WI38 (cell line): ENCODE measurements around the gene MAGI1.

ENCODE experiments used
- H3K4me3 ChIP-seq: 2 replicates; pipeline ENCODE4 v1.5.1; 2011; ENCODE audit warnings: low read depth, mild to moderate bottlenecking, control low read depth, low read length
- TF ChIP-seq, protein P1 (sequence below): IDR thresholded peaks from 2 replicates; pipeline ENCODE4 v1.5.1; 2012; ENCODE audit warnings: low read depth, mild to moderate bottlenecking, control low read depth, low read length

The MAGI1 gene

DNA sequence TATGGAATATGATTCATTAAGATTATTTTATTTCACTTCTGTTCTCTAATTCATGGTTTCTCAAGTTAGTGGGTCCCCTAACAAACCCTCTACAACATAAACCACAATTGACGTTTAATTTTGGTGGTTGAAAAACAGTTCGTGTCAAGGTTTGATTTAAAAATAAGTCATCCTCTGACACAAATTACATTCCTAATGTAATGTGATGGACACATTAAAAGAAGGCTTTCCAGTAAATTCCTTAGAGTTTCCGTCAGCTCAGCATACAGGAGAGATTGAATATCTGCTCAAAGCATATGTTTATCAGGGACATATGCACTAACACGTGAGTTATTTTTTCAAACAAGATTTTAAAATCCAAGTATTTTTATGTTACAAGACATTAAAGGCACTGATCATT, 724.4 kb downstream of the MAGI1 start:
- no peak overlapping the region for H3K4me3 ChIP-seq
- TF ChIP-seq, protein P1, sequence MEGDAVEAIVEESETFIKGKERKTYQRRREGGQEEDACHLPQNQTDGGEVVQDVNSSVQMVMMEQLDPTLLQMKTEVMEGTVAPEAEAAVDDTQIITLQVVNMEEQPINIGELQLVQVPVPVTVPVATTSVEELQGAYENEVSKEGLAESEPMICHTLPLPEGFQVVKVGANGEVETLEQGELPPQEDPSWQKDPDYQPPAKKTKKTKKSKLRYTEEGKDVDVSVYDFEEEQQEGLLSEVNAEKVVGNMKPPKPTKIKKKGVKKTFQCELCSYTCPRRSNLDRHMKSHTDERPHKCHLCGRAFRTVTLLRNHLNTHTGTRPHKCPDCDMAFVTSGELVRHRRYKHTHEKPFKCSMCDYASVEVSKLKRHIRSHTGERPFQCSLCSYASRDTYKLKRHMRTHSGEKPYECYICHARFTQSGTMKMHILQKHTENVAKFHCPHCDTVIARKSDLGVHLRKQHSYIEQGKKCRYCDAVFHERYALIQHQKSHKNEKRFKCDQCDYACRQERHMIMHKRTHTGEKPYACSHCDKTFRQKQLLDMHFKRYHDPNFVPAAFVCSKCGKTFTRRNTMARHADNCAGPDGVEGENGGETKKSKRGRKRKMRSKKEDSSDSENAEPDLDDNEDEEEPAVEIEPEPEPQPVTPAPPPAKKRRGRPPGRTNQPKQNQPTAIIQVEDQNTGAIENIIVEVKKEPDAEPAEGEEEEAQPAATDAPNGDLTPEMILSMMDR: no peak

DNA sequence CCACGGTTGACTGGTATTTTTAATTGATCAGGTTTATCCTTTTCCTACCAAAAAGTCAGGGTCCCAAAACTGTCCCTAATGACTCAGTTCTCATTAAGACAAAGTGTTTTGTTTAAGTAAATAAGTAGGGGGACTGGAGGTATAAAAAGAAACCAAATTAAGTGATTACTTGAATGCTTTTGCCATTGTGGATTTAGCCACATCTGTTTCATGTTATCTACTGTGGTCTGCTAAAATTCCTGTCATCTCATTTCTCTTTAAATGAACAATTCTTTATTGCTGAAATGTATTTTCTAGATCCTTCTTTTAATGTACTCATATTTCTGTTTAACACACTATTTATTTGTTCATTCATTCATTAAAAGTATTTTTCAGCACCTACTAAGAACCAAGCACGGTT, 725.1 kb downstream of the MAGI1 start:
- H3K4me3 ChIP-seq: no peak overlapping the region
- TF ChIP-seq, protein P1: no peak

DNA sequence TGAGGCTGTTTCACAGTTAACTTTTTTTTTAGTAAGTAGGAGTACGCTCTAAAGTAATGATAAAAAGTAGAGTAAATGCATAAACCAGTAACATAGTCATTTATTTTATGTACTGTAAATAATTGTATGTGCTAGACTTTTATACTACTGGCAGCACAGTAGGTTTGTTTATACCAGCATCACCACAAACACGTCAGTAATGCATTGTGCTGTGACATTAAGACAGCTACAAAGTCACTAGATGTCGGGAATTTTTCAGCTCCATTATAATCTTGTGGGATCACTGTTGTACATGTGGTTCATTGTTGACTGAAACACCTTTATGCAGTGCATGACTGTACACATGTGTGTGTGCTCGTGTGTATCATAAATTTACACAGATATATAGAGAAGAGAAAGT, 732.9 kb downstream of the MAGI1 start:
- TF ChIP-seq, protein P1: no peak

More for the DNA sequence above, 732.9 kb downstream of the MAGI1 start:
- H3K4me3 ChIP-seq: no peak overlapping the region
